ENCODE data around the gene PFKM.
A peak's percentile ranks its signal among the peaks of the same experiment; 100 is the strongest.
"Not testable (repeated sequence)": the region's sequence is repeated elsewhere in the genome, so short reads cannot be mapped to it uniquely, and the experiment has no call there.

Gene PFKM

DNA sequence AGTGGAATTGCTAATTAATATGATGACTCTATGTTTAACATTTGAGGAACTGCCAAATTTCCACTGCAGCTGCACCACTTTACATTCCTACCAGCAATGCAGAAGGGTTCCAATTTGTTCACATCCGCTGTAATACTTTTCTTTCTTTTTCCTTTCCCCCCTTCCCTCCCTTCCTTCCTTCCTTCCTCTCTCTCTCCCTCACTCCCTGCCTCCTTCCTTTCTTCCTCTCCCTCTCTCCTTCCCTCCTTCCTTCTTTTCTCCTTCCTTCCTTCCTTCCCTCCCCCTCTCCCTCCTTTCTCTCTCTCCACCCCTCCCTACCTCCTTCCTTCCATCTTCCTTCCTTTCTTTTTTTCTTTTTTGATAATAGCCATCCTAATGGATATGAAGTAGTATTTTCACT, 3.2 kb upstream of the PFKM start:
- no peak for DNase-seq

DNA sequence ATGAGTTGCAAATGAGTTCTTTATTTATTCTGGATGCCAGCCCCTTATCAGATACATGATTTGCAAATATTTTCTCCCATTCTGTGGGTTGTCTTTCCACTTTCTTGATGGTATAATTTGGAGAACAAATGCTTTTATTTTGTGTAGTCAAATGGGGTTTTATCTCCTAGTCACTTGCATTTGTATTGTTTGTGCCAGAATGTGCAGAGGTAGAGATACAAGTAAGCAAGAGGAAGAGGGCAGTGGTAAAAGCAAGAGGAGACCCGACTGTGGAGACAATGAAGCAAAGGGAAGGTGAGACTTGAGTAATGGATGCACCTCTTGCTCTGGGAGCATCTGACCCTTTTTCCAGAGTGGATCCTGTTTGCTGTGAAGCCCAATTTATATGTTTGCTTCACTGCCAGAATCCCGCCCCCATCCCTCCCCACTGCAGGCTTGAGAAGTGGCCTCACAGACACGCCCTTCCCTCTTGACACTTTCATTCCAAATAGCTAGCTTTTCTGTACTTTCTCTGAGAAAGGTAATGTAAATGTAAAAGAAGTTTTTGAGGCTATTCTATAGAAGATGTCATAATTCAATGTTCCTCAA, 786 bp upstream of the PFKM start:
- DNase-seq: no peak

DNA sequence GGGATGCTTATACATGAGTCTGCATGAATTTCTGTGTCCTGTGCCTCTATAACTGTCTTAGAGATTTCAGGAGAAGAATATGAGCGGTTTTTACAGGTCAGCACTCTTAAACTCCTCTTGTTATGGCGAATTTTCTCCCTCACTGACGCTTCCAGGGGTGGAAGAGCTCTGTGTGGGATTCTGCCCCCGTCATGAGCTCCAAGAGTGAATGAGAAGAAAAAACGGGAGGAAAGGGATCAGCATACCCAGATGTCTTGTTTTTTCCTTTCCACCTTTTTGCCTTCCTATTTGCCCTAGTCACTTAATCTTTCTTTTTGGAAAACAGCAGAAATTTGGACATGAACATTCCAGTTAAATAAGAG, 651 bp downstream of the PFKM start:
- DNase-seq: no peak

DNA sequence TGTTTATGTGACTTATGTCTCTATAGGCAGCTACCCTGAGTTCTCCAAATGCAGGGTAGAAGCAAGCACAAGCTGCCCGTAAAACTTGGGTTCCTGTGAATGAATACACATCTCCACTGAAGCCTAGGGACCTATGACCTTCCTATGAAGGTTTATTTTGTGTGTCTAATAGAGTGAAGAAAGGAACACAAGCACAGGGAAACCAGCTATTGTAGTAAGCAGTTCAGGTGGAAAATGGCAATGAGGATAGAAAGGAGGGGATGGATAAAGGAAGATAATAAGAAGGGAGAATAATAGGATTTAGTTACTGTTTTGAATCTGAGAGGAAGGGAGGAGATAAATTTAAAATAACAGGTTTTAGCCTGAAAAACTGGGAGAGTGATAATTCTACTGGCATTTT, 2.4 kb downstream of the PFKM start:
- DNase-seq: no peak

DNA sequence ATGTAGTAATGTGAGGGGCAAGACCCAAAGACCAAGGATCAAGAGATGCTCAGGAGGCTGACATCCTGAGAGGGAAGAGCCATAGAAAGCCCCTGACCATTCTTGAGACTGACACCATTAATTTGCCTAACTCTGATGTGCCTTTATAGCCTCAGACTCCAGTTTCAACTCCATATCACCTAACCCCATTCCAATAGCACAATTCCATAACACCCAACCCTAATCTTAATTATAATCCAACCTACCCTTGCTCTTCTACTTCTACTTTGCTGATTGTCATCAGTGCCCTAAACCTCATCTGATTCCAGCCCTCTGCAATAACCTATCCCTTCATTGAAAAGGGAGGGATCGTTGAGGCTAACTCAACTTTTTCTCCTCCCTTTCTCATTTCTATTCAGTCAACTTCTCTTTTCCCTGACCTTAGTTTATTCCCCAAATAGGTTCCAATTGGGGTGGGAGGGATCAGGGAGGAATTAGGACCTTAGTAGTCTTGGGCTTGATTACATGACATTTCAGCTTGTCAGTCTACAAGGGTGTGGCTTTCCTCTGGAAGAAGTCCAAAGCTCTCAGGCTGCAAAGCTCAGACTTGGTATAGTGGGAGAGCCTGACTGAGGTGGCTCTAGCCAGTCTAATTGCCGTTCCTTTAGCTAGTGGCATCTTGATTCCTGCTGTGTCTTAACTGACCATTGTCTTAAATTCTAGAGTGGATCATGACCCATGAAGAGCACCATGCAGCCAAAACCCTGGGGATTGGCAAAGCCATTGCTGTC, 3.1 kb downstream of the PFKM start:
- no peak for DNase-seq

DNA sequence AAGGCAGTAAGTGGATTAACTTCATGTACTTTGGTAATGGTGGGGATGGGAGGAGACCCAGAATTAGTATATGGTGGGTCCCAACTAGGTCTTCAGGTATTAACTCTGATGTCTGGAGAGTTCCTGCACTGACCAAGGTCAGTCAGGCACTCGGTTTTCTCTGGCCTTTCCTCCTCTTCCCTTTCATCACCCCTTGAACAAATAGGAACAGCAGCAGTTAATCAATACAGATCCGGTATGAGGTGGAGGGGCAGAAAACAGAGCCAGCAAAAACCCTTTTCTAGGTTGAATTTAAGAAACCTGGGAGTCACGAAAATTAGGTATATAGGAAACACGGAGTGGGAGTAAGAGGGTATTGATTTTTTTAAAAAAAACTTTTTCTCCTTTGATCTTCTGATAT, 4.0 kb downstream of the PFKM start:
- no peak for DNase-seq

DNA sequence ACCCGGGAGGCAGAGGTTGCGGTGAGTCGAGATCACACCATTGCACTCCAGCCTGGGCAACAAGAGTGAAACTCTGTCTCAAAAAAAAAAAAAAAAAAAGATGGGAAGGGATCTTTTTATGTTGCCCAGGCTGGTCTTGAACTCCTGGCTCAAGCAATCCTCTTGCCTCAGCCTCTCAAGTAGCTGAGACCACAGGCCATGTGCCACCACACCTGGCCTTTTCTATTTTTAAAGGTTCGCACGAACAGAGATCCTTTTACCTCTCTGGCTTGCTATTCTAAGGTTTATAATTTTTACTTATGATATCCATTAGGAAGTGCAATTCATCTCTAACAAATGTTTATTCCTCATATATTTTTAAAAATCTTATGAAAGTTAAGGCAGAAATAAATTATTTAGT, 6.4 kb downstream of the PFKM start:
- not testable (repeated sequence) for DNase-seq

DNA sequence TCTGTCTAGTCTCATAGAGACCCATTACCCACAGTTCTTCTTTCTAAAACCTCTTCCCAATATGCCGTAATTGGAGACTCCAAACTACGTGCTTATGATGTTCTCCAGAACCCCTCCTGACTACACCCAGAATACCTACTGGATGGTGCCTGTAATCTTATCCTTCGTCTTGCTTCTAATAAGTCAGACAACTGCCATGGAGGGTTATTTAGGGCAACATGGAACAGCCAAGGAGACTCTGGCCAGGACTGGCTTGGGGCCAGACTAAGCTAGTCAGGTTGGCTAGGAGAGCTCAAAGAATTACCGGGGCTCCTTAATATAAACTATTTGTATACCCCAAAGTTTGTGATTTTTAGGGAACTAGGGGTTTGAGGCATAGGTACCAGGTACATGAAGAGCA, 6.8 kb downstream of the PFKM start:
- DNase-seq: no peak

DNA sequence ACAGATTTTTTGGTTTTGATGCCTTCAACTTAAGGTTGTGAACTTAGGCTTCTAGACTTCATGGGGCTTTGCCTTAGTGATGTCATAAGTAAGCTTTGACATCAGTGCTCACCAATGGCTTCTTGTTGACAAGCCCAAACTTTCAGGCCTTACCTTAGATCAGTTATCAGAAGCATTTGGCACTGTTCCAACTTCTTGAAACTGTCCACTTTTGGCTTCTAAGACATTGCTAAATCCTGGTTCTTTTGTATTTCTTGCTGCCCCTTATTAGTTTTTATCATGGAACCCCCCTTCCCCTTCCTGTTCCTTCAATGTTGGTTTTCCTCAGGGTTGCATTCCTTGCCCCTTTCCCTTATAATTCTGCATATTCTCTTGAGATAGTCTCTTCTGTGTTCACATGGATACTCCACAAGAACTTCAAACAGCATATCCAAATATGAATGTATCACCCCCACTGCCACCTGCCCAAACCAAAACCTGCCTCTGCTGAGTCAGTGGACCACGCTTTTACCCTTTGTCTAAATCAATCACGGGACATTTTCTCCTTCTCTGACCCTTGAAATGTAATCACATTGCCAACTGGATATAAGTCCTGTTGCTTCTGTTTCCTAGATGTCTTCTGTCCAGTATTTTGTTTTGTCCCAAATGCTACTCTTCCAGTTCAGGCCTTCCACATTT, 7.9 kb downstream of the PFKM start:
- no peak for DNase-seq

DNA sequence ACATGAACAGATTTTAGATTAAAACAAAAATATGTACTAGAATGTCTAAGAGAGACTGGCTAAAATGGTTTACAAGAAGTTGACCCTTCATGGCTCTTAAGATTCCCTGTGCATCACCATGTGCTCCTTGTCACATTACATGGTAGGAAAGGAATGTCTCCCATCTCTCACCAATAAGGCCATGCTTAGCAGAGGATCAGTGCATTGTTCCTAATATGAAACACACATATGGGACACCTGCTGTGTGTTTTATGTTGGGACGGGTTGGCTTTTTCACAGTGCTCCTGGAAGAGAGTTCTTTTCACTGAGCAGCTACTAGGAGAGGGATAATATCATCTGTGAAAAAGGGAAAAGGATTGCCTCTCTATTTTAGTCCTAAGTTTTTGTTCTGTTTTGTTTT, 9.6 kb downstream of the PFKM start:
- DNase-seq: no peak

DNA sequence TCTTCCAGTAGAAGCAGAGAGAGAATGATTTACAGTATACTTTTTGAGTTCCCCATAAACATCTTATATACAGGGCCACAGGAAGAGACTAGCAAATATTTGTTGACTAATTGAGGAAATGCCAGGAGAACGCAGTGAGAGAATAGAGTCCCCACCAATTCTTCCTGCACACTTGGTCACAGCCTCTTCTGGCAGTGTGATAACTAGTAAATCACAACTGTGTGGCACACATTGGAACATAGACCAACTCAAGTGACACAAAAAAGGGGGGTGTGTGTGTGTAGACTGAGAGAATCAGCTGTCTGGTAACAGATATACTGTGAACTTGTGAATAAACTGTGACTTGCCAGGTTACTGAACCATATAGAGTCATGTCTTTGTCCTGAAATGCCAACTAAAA, 10.2 kb downstream of the PFKM start:
- no peak for DNase-seq

DNA sequence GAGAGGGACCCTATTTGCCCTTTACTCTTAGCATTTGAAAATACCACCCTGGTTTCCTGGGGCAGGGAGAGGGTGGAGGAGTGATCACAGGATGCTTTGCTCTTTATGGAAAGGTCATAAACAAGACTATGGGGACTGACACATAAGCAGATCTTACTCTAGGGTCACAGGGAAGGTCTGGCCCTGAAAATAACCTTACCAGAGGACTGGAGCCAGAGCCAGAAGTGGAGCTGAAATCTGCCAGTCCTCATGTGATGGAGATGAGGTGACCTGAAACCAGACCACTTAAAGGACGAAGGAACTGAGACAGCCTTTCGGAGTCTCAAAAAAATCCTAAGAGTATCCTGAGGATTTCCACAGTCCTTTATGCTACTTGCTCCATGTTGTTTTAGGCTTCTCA, 12.4 kb downstream of the PFKM start:
- no peak for DNase-seq

DNA sequence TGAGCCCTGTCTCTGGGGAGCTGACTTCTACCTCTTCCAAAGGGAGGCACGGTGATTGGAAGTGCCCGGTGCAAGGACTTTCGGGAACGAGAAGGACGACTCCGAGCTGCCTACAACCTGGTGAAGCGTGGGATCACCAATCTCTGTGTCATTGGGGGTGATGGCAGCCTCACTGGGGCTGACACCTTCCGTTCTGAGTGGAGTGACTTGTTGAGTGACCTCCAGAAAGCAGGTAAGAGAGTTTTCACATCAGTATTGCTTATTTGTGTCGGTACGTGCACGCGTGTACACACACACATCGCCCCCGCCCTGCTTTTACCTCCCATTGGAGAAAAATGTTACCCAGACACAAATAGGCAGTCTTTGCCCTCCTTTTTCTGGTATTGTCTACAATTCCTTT, 13.7 kb downstream of the PFKM start:
- DNase-seq: no peak

DNA sequence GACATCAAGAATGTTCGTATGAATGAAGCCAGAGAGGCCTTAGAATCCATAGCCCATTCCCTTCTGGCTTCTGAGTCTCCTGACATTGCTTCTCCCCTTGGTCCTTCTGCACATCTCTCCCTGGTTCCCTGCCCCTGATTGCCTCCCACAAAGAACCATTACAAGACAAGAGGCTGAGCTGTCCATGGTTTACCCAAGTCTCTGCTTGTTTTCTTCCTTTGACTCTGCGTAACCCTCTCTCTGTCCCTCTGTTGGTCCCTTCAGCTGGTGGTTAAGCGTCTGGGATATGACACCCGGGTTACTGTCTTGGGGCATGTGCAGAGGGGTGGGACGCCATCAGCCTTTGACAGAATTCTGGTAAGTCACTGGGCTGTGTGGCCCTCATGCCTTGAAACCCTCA, 15.9 kb downstream of the PFKM start:
- DNase-seq: no peak

DNA sequence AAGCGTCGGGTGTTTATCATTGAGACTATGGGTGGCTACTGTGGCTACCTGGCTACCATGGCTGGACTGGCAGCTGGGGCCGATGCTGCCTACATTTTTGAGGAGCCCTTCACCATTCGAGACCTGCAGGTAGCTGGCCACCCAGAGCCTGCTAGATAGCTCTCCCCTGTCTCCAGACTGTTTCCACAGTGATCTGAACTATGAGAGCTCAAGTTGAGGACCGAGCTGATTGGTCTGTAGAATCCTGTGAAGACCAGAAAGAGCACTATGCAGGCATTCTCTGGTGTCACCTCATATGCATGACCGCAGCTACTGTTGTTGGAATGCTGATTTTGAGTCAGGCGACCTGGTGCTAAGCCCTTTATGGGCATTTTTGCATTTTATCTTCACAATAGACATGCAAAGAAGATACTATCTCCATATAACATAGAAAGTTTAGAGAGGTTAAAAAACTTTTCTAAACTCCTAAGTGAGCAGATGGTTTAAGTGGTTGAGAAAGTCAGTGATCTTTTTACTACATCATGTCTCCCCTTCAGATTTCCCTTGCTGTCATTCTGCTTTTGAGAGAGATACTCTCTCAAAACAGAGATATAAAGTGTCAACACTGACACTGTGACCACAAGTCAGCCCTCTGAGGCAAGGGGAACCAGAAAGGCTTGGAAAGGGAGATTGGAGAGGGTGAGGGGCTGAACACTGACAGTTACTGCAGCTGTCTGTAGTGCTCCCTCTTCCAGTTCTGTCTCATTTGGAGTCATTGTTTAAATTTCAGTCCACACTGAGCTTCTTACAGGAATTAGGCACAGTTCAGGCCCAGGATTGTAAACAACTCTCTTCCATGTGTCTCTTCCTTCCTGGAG, 23.9 kb downstream of the PFKM start:
- no peak for DNase-seq

DNA sequence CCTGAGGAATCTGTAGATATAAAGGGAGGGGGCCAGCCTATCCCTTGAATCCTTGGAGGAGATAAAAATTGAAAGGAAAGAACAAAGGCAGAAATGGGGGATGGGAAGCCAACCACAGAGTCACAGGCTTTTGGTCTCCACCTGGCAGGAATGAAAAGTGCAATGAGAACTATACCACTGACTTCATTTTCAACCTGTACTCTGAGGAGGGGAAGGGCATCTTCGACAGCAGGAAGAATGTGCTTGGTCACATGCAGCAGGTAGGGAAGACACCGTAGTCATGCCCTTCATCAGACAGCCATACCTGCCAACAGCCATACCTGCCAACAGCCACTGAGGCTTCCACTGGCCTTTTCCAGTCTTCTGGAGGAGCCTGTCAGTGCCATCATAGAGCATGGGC, 24.7 kb downstream of the PFKM start:
- no peak for DNase-seq

DNA sequence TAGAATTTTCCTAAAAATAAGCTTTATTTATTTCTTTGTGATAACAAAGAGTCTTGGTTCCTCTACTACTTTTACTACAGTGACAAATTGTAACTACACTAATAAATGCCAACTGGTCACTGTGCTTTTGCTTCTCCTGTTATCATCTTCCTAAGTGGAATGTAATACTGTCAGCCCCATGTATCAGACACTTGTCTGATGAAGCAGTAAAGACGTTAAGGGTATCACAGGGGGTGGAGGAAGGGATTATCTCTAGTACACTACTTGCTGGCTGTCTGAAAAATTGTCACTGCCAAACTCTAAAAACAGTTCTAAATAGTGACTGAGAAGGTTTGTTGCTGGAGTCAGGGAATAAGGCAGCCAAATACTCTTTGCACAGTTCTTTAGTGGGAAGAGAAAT, 26.8 kb downstream of the PFKM start:
- DNase-seq: no peak

DNA sequence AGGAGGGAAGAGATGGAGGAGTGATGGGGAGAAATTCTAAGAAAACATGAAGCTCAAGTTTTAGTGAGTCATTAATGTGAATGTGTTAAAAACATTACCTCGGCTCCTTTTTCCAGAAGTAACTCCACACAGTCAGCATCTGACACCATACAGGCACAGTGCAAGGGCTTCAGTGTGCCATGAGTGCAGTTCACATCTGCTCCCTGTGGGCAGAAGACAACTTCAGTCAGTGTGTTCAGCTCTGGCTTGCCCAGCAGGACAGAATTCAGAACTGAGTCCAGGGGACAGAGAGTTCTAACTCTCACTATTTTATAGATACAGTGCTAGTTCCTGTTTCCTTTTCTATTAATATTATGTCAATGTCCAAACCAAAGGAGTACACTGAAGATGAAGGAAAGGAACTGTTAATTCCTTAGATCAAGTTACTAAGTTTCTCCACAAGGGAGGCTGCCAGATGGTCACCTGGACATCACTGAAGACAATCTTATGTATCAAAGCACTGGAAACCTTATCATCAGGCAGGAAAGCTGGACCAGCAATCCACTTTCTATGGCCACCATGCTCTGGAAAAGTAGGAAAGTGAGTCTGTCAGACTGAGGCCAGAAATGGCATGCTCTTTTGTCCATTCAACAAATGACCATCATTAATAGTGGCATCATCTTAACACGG, 32.1 kb downstream of the PFKM start:
- DNase-seq: no peak

DNA sequence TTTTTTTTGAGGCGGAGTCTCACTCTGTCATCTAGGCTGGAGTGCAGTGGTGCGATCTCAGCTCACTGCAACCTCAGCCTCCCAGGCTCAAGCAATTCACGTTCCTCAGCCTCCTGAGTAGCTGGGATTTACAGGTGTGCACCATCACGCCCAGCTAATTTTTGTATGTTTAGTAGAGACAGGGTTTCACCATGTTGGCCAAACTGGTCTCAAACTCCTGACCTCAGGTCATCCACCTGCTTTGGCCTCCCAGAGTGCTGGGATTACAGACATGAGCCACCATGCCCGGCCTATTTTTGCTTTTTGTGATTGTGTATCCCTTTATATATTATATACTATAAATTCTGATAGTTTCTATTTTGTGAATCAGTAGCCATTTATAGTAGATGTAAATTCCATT, 36.6 kb downstream of the PFKM start:
- DNase-seq: not testable (repeated sequence)

DNA sequence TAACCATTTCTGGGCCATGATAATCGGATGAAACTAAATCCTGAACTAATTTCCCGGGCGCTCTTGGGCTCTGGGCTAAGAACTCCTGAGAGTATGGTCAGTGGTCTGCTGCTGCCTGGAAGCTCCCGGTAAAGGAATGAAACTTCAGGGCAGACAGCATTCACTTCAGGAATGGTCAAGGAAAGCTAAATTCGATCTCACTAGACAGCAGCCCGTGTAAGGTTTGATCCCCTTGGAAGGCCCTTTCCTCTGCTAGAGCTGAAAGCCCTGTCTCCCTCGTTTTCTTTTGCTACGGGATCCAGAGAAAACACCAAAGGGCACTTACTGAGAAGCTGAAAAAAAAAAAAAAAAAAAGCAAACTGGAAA, 37.5 kb downstream of the PFKM start:
- no peak for DNase-seq

DNA sequence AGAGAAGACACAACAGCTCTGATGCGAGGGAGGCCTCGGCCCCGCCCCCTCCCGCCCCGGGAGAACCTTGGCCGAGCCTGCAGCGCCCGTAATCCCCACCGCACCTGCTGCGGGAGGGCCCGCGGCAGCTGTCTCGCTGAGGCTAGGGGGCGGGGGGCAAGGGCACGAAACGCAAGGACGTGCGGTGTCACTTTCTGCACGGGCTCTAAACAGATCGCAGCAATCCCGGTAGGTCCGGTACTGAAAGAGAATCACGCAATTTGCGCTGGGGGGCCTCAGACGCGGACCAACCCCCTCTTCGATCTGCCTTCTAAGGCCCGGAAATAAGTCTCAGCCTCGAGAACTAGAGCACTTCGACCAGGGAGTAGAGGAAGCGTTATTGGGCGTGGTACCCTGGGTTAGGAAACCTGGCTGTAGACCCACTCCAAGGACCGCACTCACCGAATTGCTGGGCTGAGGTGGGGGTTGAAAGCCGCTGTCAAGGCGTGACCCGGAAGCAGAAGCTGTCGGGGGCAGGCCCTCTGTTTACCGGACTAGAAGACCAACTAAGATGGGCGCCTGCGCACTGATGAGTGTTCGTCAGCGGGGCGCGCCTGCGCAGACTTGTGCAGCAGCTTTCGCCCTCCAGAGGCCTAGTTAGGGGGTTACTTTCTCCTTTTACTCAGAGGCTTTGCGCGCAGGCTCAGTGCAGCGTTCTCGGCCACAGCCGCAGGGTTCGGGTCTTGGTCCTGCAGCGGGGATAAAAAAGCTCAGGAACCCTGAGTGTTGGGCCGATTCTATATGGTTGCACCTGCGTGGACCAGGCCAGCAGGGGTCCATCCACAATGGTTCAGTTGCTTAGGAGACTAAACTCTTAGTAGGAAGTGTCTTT, 38.1 kb downstream of the PFKM start, which contains the start of gene ASB8:
Gene ASB8, minus strand, starts transcription at position 498 of the 871 bp plus-strand sequence. CDS start 4,019 bp downstream, outside the sequence.
- peak; percentile 99 for DNase-seq

DNA sequence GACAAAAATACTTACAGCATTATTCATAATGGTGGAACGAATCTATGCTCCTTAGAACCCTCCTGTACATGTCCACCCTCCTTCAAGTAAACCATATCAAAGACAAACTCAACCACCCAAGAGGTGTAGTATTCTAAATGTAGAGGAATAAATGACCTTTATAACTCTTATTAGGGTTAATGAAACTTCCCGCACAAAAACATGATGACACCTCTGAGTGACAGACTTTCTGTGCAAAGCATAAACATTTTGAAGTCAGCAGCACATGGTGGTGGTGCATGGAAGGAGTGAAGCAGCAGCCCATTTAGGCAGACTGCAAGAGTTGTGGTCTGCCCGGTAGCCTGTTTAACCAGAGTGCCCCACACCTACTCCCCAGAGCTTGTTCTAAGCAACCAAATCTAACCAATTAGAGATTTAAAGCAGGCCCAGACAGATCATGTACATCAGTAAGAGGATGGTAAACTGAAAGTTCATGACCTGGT, 38.8 kb downstream of the PFKM start:
- DNase-seq: no peak
